Measurements from ENCODE around the gene RCSD1. TPM values are rescaled to one million over a fixed set of nuclear protein-coding genes. Genes with fewer than 3 reads are reported as not detected.
A peak's percentile ranks its signal among the peaks of the same experiment; 100 is the strongest.

RCSD1 gene
- total RNA-seq, 1 donor from 2014 or later = 0.76 TPM

DNA sequence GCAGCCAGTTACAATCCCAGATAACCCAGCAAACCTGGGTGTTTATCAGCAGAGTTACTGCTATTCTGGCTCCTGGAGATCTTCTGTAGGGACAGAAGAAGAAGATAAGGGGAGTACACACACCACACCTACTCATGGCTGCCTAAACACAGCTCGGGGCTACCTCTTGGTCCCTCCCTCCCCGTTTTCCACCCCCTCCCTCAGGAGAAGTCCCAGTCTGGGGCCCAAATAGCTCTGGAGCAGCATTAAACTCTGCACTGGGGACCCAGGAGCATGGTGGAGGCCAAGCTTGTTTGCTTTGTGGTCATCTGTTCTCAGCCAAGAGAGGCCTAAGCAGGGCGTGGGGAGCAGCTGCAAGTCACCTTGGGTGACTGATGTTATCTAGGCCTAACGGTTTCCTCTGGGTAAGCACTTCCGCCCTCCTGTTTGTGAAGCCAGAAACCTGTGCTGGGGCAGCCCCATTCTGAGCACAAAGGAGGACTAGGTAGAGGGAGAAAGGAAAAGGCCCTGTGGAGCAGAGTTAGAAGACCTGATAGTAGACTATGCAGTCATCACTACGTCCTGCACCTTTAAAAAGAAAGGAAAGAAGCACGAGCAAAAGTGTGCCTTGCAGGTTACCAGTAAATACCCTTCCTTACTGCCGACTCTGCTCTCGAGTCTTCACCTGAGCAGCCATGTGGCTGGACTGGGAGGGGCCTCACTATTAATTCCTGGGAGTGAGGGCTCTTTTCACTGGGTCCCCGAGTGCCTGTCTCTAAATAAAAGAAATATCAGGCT, 2.0 kb upstream of the RCSD1 start:
- Mint-ChIP-seq H3K4me3 (no peak overlapping the region), H3K27ac (no peak overlapping the region), H3K4me1 (peaks cover 31% of the 10 kb centered on the region), H3K9me3 (peaks cover 12% of the 10 kb centered on the region), H3K27me3 (ENCODE audit: low read depth) (peaks cover 28% of the 10 kb centered on the region), H3K36me3 (no peaks in the 10 kb centered on the region)
- DNase-seq (ENCODE audit: low spot score in 2 of 2, unreplicated experiment in 2 of 2) = no peak
- no peak for TF ChIP-seq CTCF (IDR thresholded peaks at IDR 0.05; ENCODE audit: unreplicated experiment)

- Mint-ChIP-seq H3K4me3 (peak overlapping the region; percentile 65), H3K4me1 (peaks cover 34% of the 10 kb centered on the region), H3K9me3 (peaks cover 12% of the 10 kb centered on the region), H3K27me3 (ENCODE audit: low read depth) (peaks cover 28% of the 10 kb centered on the region), H3K36me3 (no peaks in the 10 kb centered on the region), H3K27ac (no peak overlapping the region)
- TF ChIP-seq CTCF (IDR thresholded peaks at IDR 0.05; ENCODE audit: unreplicated experiment) = no peak
- no peak for DNase-seq (ENCODE audit: low spot score in 2 of 2, unreplicated experiment in 2 of 2)
These were observed 1.1 kb upstream of the RCSD1 start for GRCh38 chr1:167628741-167629515.

GRCh38 chr1:167630568-167631385, 745 bp downstream of the RCSD1 start:
- TF ChIP-seq CTCF (IDR thresholded peaks at IDR 0.05; ENCODE audit: unreplicated experiment) = no peak
- DNase-seq (ENCODE audit: low spot score in 2 of 2, unreplicated experiment in 2 of 2) = no peak
- no peaks in the 10 kb centered on the region for H3K36me3 Mint-ChIP-seq
- H3K27ac Mint-ChIP-seq = no peak overlapping the region
- peak overlapping the region; percentile 64 for H3K4me3 Mint-ChIP-seq
- H3K9me3 Mint-ChIP-seq = peaks cover 3% of the 10 kb centered on the region
- H3K27me3 Mint-ChIP-seq (ENCODE audit: low read depth) = peaks cover 28% of the 10 kb centered on the region
- peaks cover 49% of the 10 kb centered on the region for H3K4me1 Mint-ChIP-seq

DNA sequence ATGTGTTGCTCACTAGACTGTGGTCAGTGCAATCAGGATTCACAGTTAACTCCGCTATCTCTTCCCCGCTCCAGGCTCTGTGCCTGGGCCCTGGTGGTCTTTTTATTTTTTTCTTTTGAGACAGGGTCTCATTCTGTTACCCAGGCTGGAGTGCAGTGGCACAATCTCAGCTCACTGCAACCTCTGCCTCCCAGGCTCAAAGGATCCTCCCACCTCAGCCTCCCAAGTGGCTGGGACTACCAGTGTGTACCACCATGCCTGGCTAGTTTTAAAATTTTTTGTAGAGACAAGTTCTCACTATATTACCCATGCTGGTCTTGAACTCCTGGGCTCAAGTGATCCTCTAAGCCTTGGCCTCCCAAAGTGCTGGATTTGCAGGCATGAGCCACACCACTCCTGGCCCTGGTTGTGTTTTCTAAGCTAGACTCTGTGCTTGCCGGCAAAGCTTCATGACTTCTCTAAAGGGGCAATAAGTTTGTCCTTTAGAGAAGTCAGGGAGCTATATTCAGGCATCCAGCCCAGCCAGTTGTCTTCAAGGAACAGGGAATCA, 1.4 kb downstream of the RCSD1 start:
- no peaks in the 10 kb centered on the region for H3K9me3 Mint-ChIP-seq
- no peak overlapping the region for H3K27ac Mint-ChIP-seq
- peaks cover 49% of the 10 kb centered on the region for H3K4me1 Mint-ChIP-seq
- no peak for DNase-seq (ENCODE audit: low spot score in 2 of 2, unreplicated experiment in 2 of 2)
- peak overlapping the region; percentile 64 for H3K4me3 Mint-ChIP-seq
- peaks cover 28% of the 10 kb centered on the region for H3K27me3 Mint-ChIP-seq (ENCODE audit: low read depth)
- TF ChIP-seq CTCF (IDR thresholded peaks at IDR 0.05; ENCODE audit: unreplicated experiment) = no peak
- no peaks in the 10 kb centered on the region for H3K36me3 Mint-ChIP-seq

DNA sequence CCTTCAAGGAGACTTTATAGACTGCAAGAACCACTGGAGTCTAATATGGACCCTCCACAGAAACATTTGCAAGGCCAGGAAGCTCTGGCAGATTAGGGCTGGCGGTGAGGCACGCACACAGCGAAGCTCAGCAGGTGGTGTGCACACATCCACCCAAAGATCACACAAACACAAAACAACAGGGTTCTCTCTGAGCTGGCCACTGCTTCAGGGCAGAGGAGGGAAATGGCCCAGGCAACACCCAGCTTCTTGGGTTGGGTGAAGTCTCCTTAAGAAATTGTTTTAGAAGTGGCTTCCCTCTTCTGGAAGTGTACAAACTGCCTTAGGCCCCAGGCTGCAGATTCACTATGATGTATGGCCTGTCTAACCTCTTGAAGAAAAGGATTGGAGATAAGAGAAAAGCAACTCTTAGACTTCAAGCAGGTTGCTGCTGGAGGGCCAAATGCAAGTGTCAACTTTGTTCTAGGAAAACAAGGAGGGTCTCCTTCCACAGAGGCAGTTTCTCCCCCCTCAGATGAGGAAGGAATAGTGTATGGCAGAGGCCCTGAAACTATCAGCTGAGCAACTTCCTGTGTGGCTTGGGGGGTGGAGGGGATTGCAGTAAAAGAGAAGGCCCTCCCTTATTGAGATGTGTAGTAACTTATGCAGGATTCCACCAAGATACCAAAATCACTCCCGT, 2.0 kb downstream of the RCSD1 start:
- Mint-ChIP-seq H3K9me3 (no peaks in the 10 kb centered on the region), H3K4me1 (peaks cover 53% of the 10 kb centered on the region), H3K27me3 (ENCODE audit: low read depth) (peaks cover 28% of the 10 kb centered on the region), H3K27ac (peak overlapping the region; percentile 61), H3K36me3 (no peaks in the 10 kb centered on the region), H3K4me3 (no peak overlapping the region)
- DNase-seq (ENCODE audit: low spot score in 2 of 2, unreplicated experiment in 2 of 2) = no peak
- no peak for TF ChIP-seq CTCF (IDR thresholded peaks at IDR 0.05; ENCODE audit: unreplicated experiment)
